Heart left ventricle (tissue), 16 donors: ENCODE data around the gene RAX2. TPM values are rescaled to one million over a fixed set of nuclear protein-coding genes. Genes with fewer than 3 reads are reported as not detected.
"Not testable (repeated sequence)": the region's sequence is repeated elsewhere in the genome, so short reads cannot be mapped to it uniquely, and the experiment has no call there.

Experiments used
- ATAC-seq, 4 donors: fragments of 200-7000 bp; cut with Tn5 transposase; one replicate each; pipeline ENCODE4 v1.9.1; 2020 to 2022; ENCODE audit warnings: moderate library complexity in 4 of 4, mild to moderate bottlenecking in 3 of 4, moderate number of reproducible peaks in 1 of 4
- DNase-seq, 5 donors: peaks; one replicate each; pipeline ENCODE4 v3.0.0-alpha.2; 2020
- H3K27ac ChIP-seq, 12 donors: fragments of 200-600 bp; sonication (generic) in 4 of 12; one replicate each; pipeline versions ENCODE4 v1.5.0 to v1.8.0; 2016 to 2022; ENCODE audit warnings: mild to moderate bottlenecking in 2 of 12
- H3K27me3 ChIP-seq, 9 donors: fragments of 200-600 bp; sonication (generic) in 2 of 9; one replicate each; pipeline versions ENCODE4 v1.5.1 to v1.8.0; 2016 to 2022; ENCODE audit warnings: mild to moderate bottlenecking in 3 of 9
- H3K36me3 ChIP-seq, 9 donors: fragments of 200-600 bp; sonication (generic) in 2 of 9; one replicate each; pipeline versions ENCODE4 v1.5.0 to v1.8.0; 2018 to 2022; ENCODE audit warnings: mild to moderate bottlenecking in 2 of 9
- H3K4me1 ChIP-seq, 12 donors: fragments of 200-600 bp; sonication (generic) in 4 of 12; one replicate each; pipeline versions ENCODE4 v1.5.0 to v1.8.0; 2016 to 2022; ENCODE audit warnings: mild to moderate bottlenecking in 3 of 12
- H3K4me3 ChIP-seq, 12 donors: fragments of 200-600 bp; sonication (generic) in 4 of 12; one replicate each; pipeline versions ENCODE4 v1.5.0 to v1.8.0; 2017 to 2022; ENCODE audit warnings: mild to moderate bottlenecking in 9 of 12, moderate library complexity in 4 of 12
- H3K9me3 ChIP-seq, 12 donors: fragments of 200-600 bp; sonication (generic) in 4 of 12; one replicate each; pipeline versions ENCODE4 v1.5.0 to v1.8.0; 2016 to 2022; ENCODE audit warnings: mild to moderate bottlenecking in 1 of 12
- CTCF ChIP-seq, 12 donors: fragments of 200-600 bp; sonication (generic) in 4 of 12; IDR thresholded peaks; one replicate each; pipeline versions ENCODE4 v1.5.0 to v1.8.0; 2018 to 2022; ENCODE audit warnings: antibody characterized with exemption in 12 of 12, mild to moderate bottlenecking in 5 of 12
- POLR2A ChIP-seq, 2 donors: fragments of 450-650 bp; IDR thresholded peaks; one replicate each; pipeline ENCODE4 v1.6.1; 2017; ENCODE audit warnings: antibody characterized with exemption in 2 of 2, mild to moderate bottlenecking in 2 of 2, moderate library complexity in 2 of 2
- WGBS, 4 donors: extraction: QIAGEN DNeasy Blood & Tissue Kit in 2 of 4; methylation state at CpG; one replicate each; pipeline versions ENCODE4 v1.1.5 to v1.1.7; 2013 to 2018; 5-methylcytosine and 5-hydroxymethylcytosine counted together
- intact Hi-C, 10 donors: fragments of 100-400 bp; cut with DNase I; formaldehyde crosslinking; loops; one replicate each; pipeline versions ENCODE4 v1.11.1 to v1.14.2; 2022
- polyA plus RNA-seq, 2 donors: library from polyadenylated mRNA; stranded (reverse); fragments of 200-250 nt; gene quantifications; one replicate each; pipeline ENCODE4 v1.2.3, GENCODE V29; 2013
- total RNA-seq, 9 donors: library from RNA; depleted of rRNA in 2 of 9; stranded (reverse); fragments of >200 nt in 2 of 9; fragmentation: NEBNext Ultra II Directional in 3 of 9; extraction: Animal tissue kit (Norgen Biotek cat#: 25700) in 3 of 9; gene quantifications; one replicate each; pipeline versions ENCODE4 v1.1.0 to v1.2.4, GENCODE V29; 2016 to 2023
- donor health status: ischemic (EF 13 %, LVEDD 7.1; RV severe dilation, severe dysfunction).
- donor health status: healthy with polysubstance abuse.
- donor health status: DM: no; HTN: yes; CAD: no.
- donor health status: DM: no; HTN: no; CAD: no.
- donor health status: ischemic (EF 25% LVEDD 6.9; RV normal size, moderate dysfunction).
- donor health status: ischemic (EF 25% LVEDD 5.7; RV mildly dilated, moderate dysfunction).
- donor health status: healthy.
- donor health status: DM: yes; HTN: yes; CAD: no.
- donor health status: ischemic (EF 35%, LVEDD 5.7; RV mildly dilated, moderate dysfunction).
- donor health status: nonischemic (EF 11% LVEDD 7.7; RV severe dilation, severe dysfunction).
- donor health status: DM: yes; HTN: yes; CAD: no.
- donor health status: PGD.
- donor health status: ischemic (EF 29% LVEDD 5.4; RV normal size, mild dysfunction).
- donor health status: nonischemic (EF 23%, LVEDD 6.1; RV moderate dilation, normal function).

Gene RAX2
- total and polyA plus RNA-seq, 11 donors: not detected

- ATAC-seq: no peak
- no peaks in the 10 kb centered on the region for H3K9me3 ChIP-seq
- peaks cover 0 to 46% (median 38%) of the 10 kb centered on the region in 9 donors for H3K36me3 ChIP-seq
- intact Hi-C loops: loop anchor here in 6 of 10 donors (5.0 to 10.0 kb wide), 4 partner anchors 61 to 226 kb away; partner anchors contain the start of gene EEF2 (in 5 of the 6)
- H3K4me3 ChIP-seq: peak overlapping the region; percentile 69 to 98 (median 90)
- 36 to 44% (median 40%) methylated on average over 7 of the region's 7 CpGs for WGBS, 4 donors
- peak overlapping the region in 11 of 12 donors; percentile 83 to 99 (median 97) for H3K27ac ChIP-seq
- no peak for DNase-seq
- H3K4me1 ChIP-seq: peaks cover 5 to 43% (median 28%) of the 10 kb centered on the region in 12 donors
- no peaks in the 10 kb centered on the region for H3K27me3 ChIP-seq
- TF ChIP-seq POLR2A (IDR thresholded peaks at IDR 0.05) (no peak), CTCF (IDR thresholded peaks at IDR 0.05) (no peak)
Measured at GRCh38 chr19:3760871-3761361, 11.1 kb downstream of the RAX2 start.

- no peaks in the 10 kb centered on the region for H3K9me3 ChIP-seq
- peak overlapping the region in 1 of 12 donors; percentile 88 for H3K4me3 ChIP-seq
- peaks cover 5 to 43% (median 28%) of the 10 kb centered on the region in 12 donors for H3K4me1 ChIP-seq
- DNase-seq (no peak), ATAC-seq (no peak)
- peaks cover 0 to 34% (median 32%) of the 10 kb centered on the region in 9 donors for H3K36me3 ChIP-seq
- 88 to 94% (median 91%) methylated on average over 8 to 19 of the region's 19 CpGs for WGBS, 4 donors
- intact Hi-C loops: loop anchor here in 6 of 10 donors (5.0 to 10.0 kb wide), 4 partner anchors 63 to 228 kb away; partner anchors contain the start of gene EEF2 (in 5 of the 6)
- H3K27me3 ChIP-seq: no peaks in the 10 kb centered on the region
- no peak for TF ChIP-seq CTCF (IDR thresholded peaks at IDR 0.05)
- no peak for TF ChIP-seq POLR2A (IDR thresholded peaks at IDR 0.05)
- H3K27ac ChIP-seq: no peak overlapping the region
Measured at GRCh38 chr19:3759482-3760254, 12.4 kb downstream of the RAX2 start.

GRCh38 chr19:3758297-3758696 lies 13.7 kb downstream of the RAX2 start:
- DNase-seq, intact Hi-C loops, H3K9me3 ChIP-seq, H3K27me3 ChIP-seq, H3K4me3 ChIP-seq, H3K27ac ChIP-seq, ATAC-seq: not testable (repeated sequence)
- peaks cover 5 to 36% (median 23%) of the 10 kb centered on the region in 12 donors for H3K4me1 ChIP-seq
- H3K36me3 ChIP-seq: peaks cover 0 to 43% (median 39%) of the 10 kb centered on the region in 9 donors
- 95 to 99% (median 97%) methylated on average over 10 to 13 of the region's 13 CpGs for WGBS, 4 donors

- H3K4me1 ChIP-seq: peaks cover 5 to 33% (median 21%) of the 10 kb centered on the region in 12 donors
Measured at GRCh38 chr19:3757705-3758104, 14.3 kb downstream of the RAX2 start.

More at GRCh38 chr19:3757705-3758104, 14.3 kb downstream of the RAX2 start:
- DNase-seq, H3K4me3 ChIP-seq, H3K9me3 ChIP-seq, intact Hi-C loops, H3K27ac ChIP-seq, H3K27me3 ChIP-seq, ATAC-seq: not testable (repeated sequence)
- 93 to 98% (median 96%) methylated on average over 7 of the region's 7 CpGs for WGBS, 4 donors
- peaks cover 0 to 47% (median 43%) of the 10 kb centered on the region in 9 donors for H3K36me3 ChIP-seq
